Left colon (tissue), 2 donors: ENCODE measurements around the gene ACOXL. TPM values are rescaled to one million over a fixed set of nuclear protein-coding genes. Genes with fewer than 3 reads are reported as not detected.

ENCODE experiments used
- ATAC-seq: fragments of 200-7000 bp; cut with Tn5 transposase; one replicate; pipeline ENCODE4 v1.9.1; 2020; ENCODE audit warnings: mild to moderate bottlenecking, moderate library complexity
- DNase-seq, 2 donors: peaks; one replicate each; pipeline ENCODE4 v3.0.0-alpha.2; 2020
- intact Hi-C, 2 donors: fragments of 100-400 bp; cut with DNase I in 1 of 2; cut with micrococcal nuclease in 1 of 2; formaldehyde crosslinking; loops; one replicate each; pipeline versions ENCODE4 v1.11.2 to v1.14.0; 2022; cut with DNase I, micrococcal nuclease
- total RNA-seq, 2 donors: library from RNA; stranded (reverse); fragmentation: NEBNext Ultra II Directional; extraction: Animal tissue kit (Norgen Biotek cat#: 25700); gene quantifications; one replicate each; pipeline ENCODE4 v1.2.1, GENCODE V29; 2021
- donor health status: DM: no; HTN: no; CAD: no.
- donor health status: DM: yes; HTN: yes; CAD: no.

ACOXL gene
- total RNA-seq, 2 donors from 2014 or later = 0.42 to 0.82 TPM

GRCh38 chr2:110780461-110780860, 48.1 kb downstream of the ACOXL start:
- ATAC-seq = no peak
- DNase-seq = no peak
- intact Hi-C loops = no loop called here

- ATAC-seq (no peak), DNase-seq (no peak)
- intact Hi-C loops = no loop called here
Observed at GRCh38 chr2:110783196-110783873, 51.0 kb downstream of the ACOXL start.

GRCh38 chr2:110784047-110784631, 51.8 kb downstream of the ACOXL start:
- intact Hi-C loops = no loop called here
- ATAC-seq (no peak), DNase-seq (no peak)

GRCh38 chr2:110785439-110785838, 53.1 kb downstream of the ACOXL start:
- intact Hi-C loops = no loop called here
- ATAC-seq (no peak), DNase-seq (no peak)

GRCh38 chr2:110788976-110789375, 56.6 kb downstream of the ACOXL start:
- DNase-seq (no peak), ATAC-seq (no peak)
- intact Hi-C loops = no loop called here

GRCh38 chr2:110789706-110790105, 57.3 kb downstream of the ACOXL start:
- DNase-seq (no peak), ATAC-seq (no peak)
- intact Hi-C loops = no loop called here

- intact Hi-C loops = no loop called here
- no peak for DNase-seq
- no peak for ATAC-seq
Observed at GRCh38 chr2:110790907-110791306, 58.5 kb downstream of the ACOXL start.

GRCh38 chr2:110791435-110791834, 59.1 kb downstream of the ACOXL start:
- ATAC-seq = no peak
- intact Hi-C loops = no loop called here

GRCh38 chr2:110793034-110793433, 60.7 kb downstream of the ACOXL start:
- DNase-seq (no peak), ATAC-seq (no peak)
- intact Hi-C loops = no loop called here

More at GRCh38 chr2:110791435-110791834, 59.1 kb downstream of the ACOXL start:
- DNase-seq = no peak

- intact Hi-C loops = no loop called here
- no peak for ATAC-seq
- no peak for DNase-seq
Observed at GRCh38 chr2:110794390-110794789, 62.0 kb downstream of the ACOXL start.

- DNase-seq = no peak
- no peak for ATAC-seq
- intact Hi-C loops = no loop called here
Observed at GRCh38 chr2:110794951-110795350, 62.6 kb downstream of the ACOXL start.

GRCh38 chr2:110796716-110797301, 64.4 kb downstream of the ACOXL start:
- intact Hi-C loops = no loop called here
- ATAC-seq = no peak
- no peak for DNase-seq

GRCh38 chr2:110799376-110799775, 67.0 kb downstream of the ACOXL start:
- intact Hi-C loops = no loop called here
- ATAC-seq (no peak), DNase-seq (no peak)

GRCh38 chr2:110800611-110801402, 68.4 kb downstream of the ACOXL start:
- intact Hi-C loops = no loop called here
- ATAC-seq (no peak), DNase-seq (no peak)

- no peak for DNase-seq
- ATAC-seq = no peak
- intact Hi-C loops = no loop called here
Observed at GRCh38 chr2:110802208-110802932, 70.0 kb downstream of the ACOXL start.

GRCh38 chr2:110804433-110804832, 72.1 kb downstream of the ACOXL start:
- ATAC-seq (no peak), DNase-seq (no peak)
- intact Hi-C loops = no loop called here

- DNase-seq = no peak
- intact Hi-C loops = no loop called here
- no peak for ATAC-seq
Observed at GRCh38 chr2:110804915-110805314, 72.5 kb downstream of the ACOXL start.

GRCh38 chr2:110805894-110806452, 73.6 kb downstream of the ACOXL start:
- intact Hi-C loops = no loop called here
- DNase-seq (no peak), ATAC-seq (no peak)

GRCh38 chr2:110807522-110807921, 75.1 kb downstream of the ACOXL start:
- DNase-seq (no peak), ATAC-seq (no peak)
- intact Hi-C loops = no loop called here
